Liver (tissue), 9 donors: Measurements from ENCODE around the gene CACNA1D. TPM values are rescaled to one million over a fixed set of nuclear protein-coding genes. Genes with fewer than 3 reads are reported as not detected.

Experiments
- DNase-seq: peaks from one replicate; pipeline ENCODE4 v3.0.0-alpha.2; 2017; ENCODE audit warnings: low spot score
- H3K27ac ChIP-seq, 2 donors: one replicate each; pipeline ENCODE4 v1.7.0; 2013; ENCODE audit warnings: inconsistent platforms in 2 of 2, low read length in 2 of 2, control low read depth in 1 of 2, low read depth in 1 of 2, mild to moderate bottlenecking in 1 of 2
- H3K27me3 ChIP-seq, 4 donors: one replicate each; pipeline versions ENCODE4 v1.6.1 to v1.7.0; 2013; ENCODE audit warnings: low read length in 3 of 4, inconsistent platforms in 1 of 4, mild to moderate bottlenecking in 1 of 4, moderate library complexity in 1 of 4; ENCODE audit not compliant: control insufficient read depth in 4 of 4, insufficient read depth in 4 of 4
- H3K36me3 ChIP-seq, 4 donors: one replicate each; pipeline versions ENCODE4 v1.6.1 to v1.7.0; 2013; ENCODE audit warnings: low read length in 3 of 4, mild to moderate bottlenecking in 3 of 4, low read depth in 1 of 4, moderate library complexity in 1 of 4; ENCODE audit not compliant: control insufficient read depth in 4 of 4, insufficient read depth in 3 of 4
- H3K4me1 ChIP-seq, 4 donors: one replicate each; pipeline versions ENCODE4 v1.6.1 to v1.7.0; 2013; ENCODE audit warnings: low read length in 3 of 4, mild to moderate bottlenecking in 3 of 4, moderate library complexity in 1 of 4; ENCODE audit not compliant: control insufficient read depth in 4 of 4, insufficient read depth in 4 of 4
- H3K4me3 ChIP-seq, 3 donors: one replicate each; pipeline versions ENCODE4 v1.6.1 to v1.7.0; 2013; ENCODE audit warnings: low read length in 3 of 3, control low read depth in 1 of 3, low read depth in 1 of 3, mild to moderate bottlenecking in 1 of 3
- H3K9ac ChIP-seq, 2 donors: one replicate each; pipeline ENCODE4 v1.7.0; 2013; ENCODE audit warnings: low read length in 2 of 2, mild to moderate bottlenecking in 2 of 2, moderate library complexity in 2 of 2, control low read depth in 1 of 2, low read depth in 1 of 2
- H3K9me3 ChIP-seq, 4 donors: one replicate each; pipeline versions ENCODE4 v1.6.1 to v1.7.0; 2013; ENCODE audit warnings: low read length in 3 of 4; ENCODE audit not compliant: control insufficient read depth in 4 of 4
- ATF3 ChIP-seq: IDR thresholded peaks from 2 replicates; pipeline ENCODE4 v1.6.1; 2016; ENCODE audit warnings: antibody characterized with exemption
- CTCF ChIP-seq: fragments of 150-350 bp; IDR thresholded peaks from 2 replicates; pipeline ENCODE4 v1.5.1; 2017; ENCODE audit warnings: improper control_type of control experiment, low read depth, low read length; ENCODE audit not compliant: missing input control
- EGR1 ChIP-seq, 2 donors: IDR thresholded peaks; 2 replicates each; pipeline ENCODE4 v1.6.1; 2016 to 2018; ENCODE audit warnings: antibody characterized with exemption in 2 of 2, low read depth in 2 of 2
- FOXA1 ChIP-seq: IDR thresholded peaks from 2 replicates; pipeline ENCODE4 v1.6.1; 2016; ENCODE audit warnings: antibody characterized with exemption
- FOXA2 ChIP-seq: IDR thresholded peaks from 2 replicates; pipeline ENCODE4 v1.6.1; 2016; ENCODE audit warnings: antibody characterized with exemption
- GABPA ChIP-seq, 2 donors: IDR thresholded peaks in 1 of 2; conservative IDR thresholded peaks in 1 of 2; 2 replicates each; pipeline ENCODE4 v1.6.1; 2016; ENCODE audit warnings: antibody characterized with exemption in 2 of 2, mild to moderate bottlenecking in 1 of 2, moderate library complexity in 1 of 2
- HNF4A ChIP-seq, 2 donors: conservative IDR thresholded peaks; 2 replicates each; pipeline ENCODE4 v1.6.1; 2016; ENCODE audit warnings: antibody characterized with exemption in 2 of 2, mild to moderate bottlenecking in 2 of 2
- HNF4G ChIP-seq: IDR thresholded peaks from 2 replicates; pipeline ENCODE4 v1.6.1; 2016; ENCODE audit warnings: antibody characterized with exemption
- JUND ChIP-seq, 2 donors: IDR thresholded peaks; 2 replicates each; pipeline ENCODE4 v1.6.1; 2016; ENCODE audit warnings: antibody characterized with exemption in 2 of 2
- MAX ChIP-seq: IDR thresholded peaks from 2 replicates; pipeline ENCODE4 v1.6.1; 2016; ENCODE audit warnings: antibody characterized with exemption
- NR2F2 ChIP-seq: IDR thresholded peaks from 2 replicates; pipeline ENCODE4 v1.6.1; 2016; ENCODE audit warnings: antibody characterized with exemption
- RAD21 ChIP-seq, 2 donors: IDR thresholded peaks; 2 replicates each; pipeline ENCODE4 v1.6.1; 2016; ENCODE audit warnings: antibody characterized with exemption in 2 of 2, mild to moderate bottlenecking in 2 of 2
- REST ChIP-seq: IDR thresholded peaks from 2 replicates; pipeline ENCODE4 v1.6.1; 2016; ENCODE audit warnings: antibody characterized with exemption, mild to moderate bottlenecking
- RXRA ChIP-seq, 2 donors: IDR thresholded peaks; 2 replicates each; pipeline ENCODE4 v1.6.1; 2017 to 2018; ENCODE audit warnings: antibody characterized with exemption in 2 of 2, mild to moderate bottlenecking in 1 of 2
- SP1 ChIP-seq: IDR thresholded peaks from 2 replicates; pipeline ENCODE4 v1.6.1; 2018; ENCODE audit warnings: antibody characterized with exemption, mild to moderate bottlenecking
- TAF1 ChIP-seq: conservative IDR thresholded peaks from 2 replicates; pipeline ENCODE4 v1.6.1; 2016; ENCODE audit warnings: antibody characterized with exemption, mild to moderate bottlenecking
- YY1 ChIP-seq: IDR thresholded peaks from 2 replicates; pipeline ENCODE4 v1.6.1; 2016; ENCODE audit warnings: antibody characterized with exemption, mild to moderate bottlenecking
- ZBTB33 ChIP-seq: IDR thresholded peaks from 2 replicates; pipeline ENCODE4 v1.6.1; 2016; ENCODE audit warnings: antibody characterized with exemption
- WGBS: extraction: QIAGEN DNeasy Blood & Tissue Kit; methylation state at CpG from one replicate; pipeline ENCODE4 v1.1.7; 2013; 5-methylcytosine and 5-hydroxymethylcytosine counted together
- polyA plus RNA-seq, 2 donors: library from polyadenylated mRNA; stranded (reverse) in 1 of 2; unstranded in 1 of 2; fragments of 200-250 nt in 1 of 2; fragments of >200 nt in 1 of 2; fragmentation: Nextera tagmentation in 1 of 2; extraction: Ambion mirVana in 1 of 2; gene quantifications; one replicate each; pipeline versions ENCODE4 v1.2.1 to v1.2.3, GENCODE V29; 2013 to 2015
- total RNA-seq, 2 donors: library from RNA; depleted of rRNA; stranded (reverse); fragments of >200 nt; gene quantifications; one replicate each; pipeline ENCODE4 v1.2.3, GENCODE V29; 2014
- donor health status: healthy.
- donor health status: healthy.
- donor health status: healthy.
- donor health status: healthy.
- donor health status: healthy.

The CACNA1D gene
- total and polyA plus RNA-seq, 4 donors: 1.8 to 18.9 (median 3.4) TPM

GRCh38 chr3:53550005-53550620, 55.7 kb downstream of the CACNA1D start (continued):
- TF ChIP-seq REST: no peak

GRCh38 chr3:53551324-53551723, 56.9 kb downstream of the CACNA1D start:
- DNase-seq: no peak
- Histone ChIP-seq H3K4me3 (no peak overlapping the region), H3K36me3 (no peaks in the 10 kb centered on the region), H3K9ac (no peak overlapping the region), H3K4me1 (no peaks in the 10 kb centered on the region), H3K9me3 (no peaks in the 10 kb centered on the region), H3K27ac (no peak overlapping the region), H3K27me3 (no peaks in the 10 kb centered on the region)
- no peak for TF ChIP-seq YY1
- TF ChIP-seq ZBTB33: no peak
- no peak for TF ChIP-seq TAF1
- no peak for TF ChIP-seq ATF3
- TF ChIP-seq HNF4A (conservative IDR thresholded peaks at IDR 0.05): no peak
- WGBS: 95% methylated on average over 7 of the region's 7 CpGs

GRCh38 chr3:53552730-53553129, 58.3 kb downstream of the CACNA1D start:
- Histone ChIP-seq H3K9ac (no peak overlapping the region), H3K4me1 (no peaks in the 10 kb centered on the region), H3K9me3 (no peaks in the 10 kb centered on the region), H3K36me3 (no peaks in the 10 kb centered on the region), H3K27ac (no peak overlapping the region), H3K27me3 (no peaks in the 10 kb centered on the region), H3K4me3 (no peak overlapping the region)
- no peak for DNase-seq
- 81% methylated on average over 2 of the region's 2 CpGs for WGBS
- TF ChIP-seq HNF4G: no peak
- TF ChIP-seq FOXA1: no peak
- TF ChIP-seq ATF3: no peak
- TF ChIP-seq EGR1 (IDR thresholded peaks at IDR 0.05; ENCODE audit: low read depth in 2 of 2): no peak
- no peak for TF ChIP-seq NR2F2
- TF ChIP-seq YY1: no peak
- no peak for TF ChIP-seq TAF1
- no peak for TF ChIP-seq FOXA2
- TF ChIP-seq HNF4A (conservative IDR thresholded peaks at IDR 0.05): no peak
- TF ChIP-seq GABPA (IDR thresholded peaks at IDR 0.05 in 1 of 2, conservative IDR thresholded peaks at IDR 0.05 in 1 of 2): no peak
- TF ChIP-seq MAX: no peak
- TF ChIP-seq REST: no peak
- TF ChIP-seq RAD21 (IDR thresholded peaks at IDR 0.05): no peak
- TF ChIP-seq SP1: no peak
- TF ChIP-seq CTCF: no peak
- no peak for TF ChIP-seq JUND (IDR thresholded peaks at IDR 0.05)
- no peak for TF ChIP-seq RXRA (IDR thresholded peaks at IDR 0.05)
